NCI-H146 treated with DMSO at 0.1 percent for 48 hours (cell line): Measurements from ENCODE around the gene LZTS3.
"Not testable (repeated sequence)": the region's sequence is repeated elsewhere in the genome, so short reads cannot be mapped to it uniquely, and the experiment has no call there.

Experiments
- DNase-seq: peaks from one replicate; lab custom pipeline; 2025; ENCODE audit not compliant: unreplicated experiment; lab: John Stamatoyannopoulos, UW

Gene LZTS3

DNA sequence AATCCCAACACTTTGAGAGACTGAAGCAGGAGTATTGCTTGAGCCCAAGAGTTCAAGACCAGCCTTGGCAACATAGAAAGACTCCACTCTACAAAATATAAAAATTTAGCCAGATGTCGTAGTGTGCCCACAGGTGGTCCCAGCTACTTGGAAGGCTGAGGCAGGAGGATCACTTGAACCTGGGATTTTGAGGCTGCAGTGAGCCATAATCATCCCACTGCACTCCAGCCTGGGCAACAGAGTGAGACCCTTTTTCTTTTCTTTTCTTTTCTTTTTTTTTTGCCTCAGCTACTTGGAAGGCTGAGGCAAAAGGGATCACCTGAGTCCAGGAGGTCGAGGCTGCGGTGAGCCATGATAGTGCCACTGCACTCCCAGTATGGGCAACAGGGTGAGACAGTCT, 31.6 kb downstream of the LZTS3 start:
- DNase-seq: no peak

DNA sequence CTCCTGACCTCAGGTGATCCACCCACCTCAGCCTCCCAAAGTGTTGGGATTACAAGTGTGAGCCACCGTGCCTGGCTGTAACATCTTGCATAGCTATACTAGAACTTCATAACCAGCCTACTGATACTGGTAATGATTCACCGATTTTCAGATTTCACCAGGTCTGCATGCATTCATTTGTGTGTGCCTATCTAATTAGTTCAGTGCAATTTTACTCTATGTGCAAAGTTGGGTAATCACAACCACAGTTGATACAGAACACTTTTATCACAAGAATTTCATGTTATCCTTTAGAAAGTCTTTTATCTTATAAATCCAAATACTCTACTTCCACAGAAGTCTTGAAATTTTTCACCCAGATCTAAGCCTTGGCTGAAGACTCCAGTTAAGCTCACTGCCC, 35.9 kb downstream of the LZTS3 start:
- DNase-seq: no peak

DNA sequence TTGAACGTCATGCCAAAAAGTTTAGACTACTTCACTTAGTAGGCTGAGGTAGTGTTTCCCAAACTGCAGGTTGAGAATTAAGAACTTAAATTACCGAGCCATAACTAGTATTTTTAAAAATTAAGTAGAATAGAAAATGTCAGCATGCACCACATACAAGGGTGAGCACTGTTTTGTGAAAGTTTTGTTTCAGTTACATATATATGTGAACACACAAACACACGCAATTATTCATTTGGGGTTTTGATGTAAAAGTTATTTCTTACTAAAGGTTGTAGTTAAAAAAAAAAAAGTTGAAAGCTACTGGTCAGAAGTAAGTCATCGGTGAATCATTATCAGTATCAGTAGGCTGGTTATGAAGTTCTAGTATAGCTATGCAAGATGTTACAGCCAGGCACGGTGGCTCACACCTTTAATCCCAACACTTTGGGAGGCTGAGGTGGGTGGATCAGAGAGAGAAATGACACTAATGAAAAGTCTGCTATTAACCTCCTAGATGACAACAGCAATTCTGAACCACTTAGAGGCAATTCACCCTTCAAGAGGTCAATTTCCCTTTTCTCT, 37.8 kb downstream of the LZTS3 start:
- no peak for DNase-seq

DNA sequence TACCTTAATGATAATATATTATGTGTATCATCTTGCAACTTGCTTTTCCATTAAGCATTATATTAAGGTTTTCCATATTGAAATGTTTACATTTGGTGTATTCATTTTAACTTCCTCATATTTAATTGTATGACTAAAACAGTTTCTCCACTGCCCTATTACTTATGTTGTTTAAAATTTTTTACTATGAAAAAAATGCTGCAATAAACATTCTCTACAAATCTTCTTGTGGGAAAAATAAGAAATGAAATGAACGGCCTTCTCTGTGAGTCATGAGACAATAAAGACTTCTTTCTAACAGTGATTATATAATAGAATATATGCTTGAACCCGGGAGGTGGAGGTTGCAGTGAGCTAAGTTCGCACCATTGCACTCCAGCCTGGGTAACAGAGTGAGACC, 39.2 kb downstream of the LZTS3 start:
- no peak for DNase-seq

DNA sequence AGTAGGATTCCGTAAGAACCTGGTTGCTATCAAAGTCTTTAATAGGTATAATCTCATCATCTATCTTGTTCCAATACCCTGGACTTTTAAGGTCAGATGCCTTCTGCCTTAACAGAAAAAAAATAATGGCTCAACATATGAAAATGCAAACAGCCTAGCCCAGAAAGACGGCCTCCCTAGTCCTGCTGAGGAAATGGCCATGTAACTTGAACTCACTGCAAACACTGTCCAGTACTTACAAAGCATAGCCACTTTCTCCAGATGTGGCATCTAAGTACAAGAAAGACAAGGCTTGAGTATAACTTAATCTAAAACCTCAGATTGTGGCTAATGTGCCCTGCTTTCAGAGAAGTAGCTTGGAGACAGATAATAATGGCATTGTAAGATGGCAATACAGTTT, 40.2 kb downstream of the LZTS3 start:
- no peak for DNase-seq

DNA sequence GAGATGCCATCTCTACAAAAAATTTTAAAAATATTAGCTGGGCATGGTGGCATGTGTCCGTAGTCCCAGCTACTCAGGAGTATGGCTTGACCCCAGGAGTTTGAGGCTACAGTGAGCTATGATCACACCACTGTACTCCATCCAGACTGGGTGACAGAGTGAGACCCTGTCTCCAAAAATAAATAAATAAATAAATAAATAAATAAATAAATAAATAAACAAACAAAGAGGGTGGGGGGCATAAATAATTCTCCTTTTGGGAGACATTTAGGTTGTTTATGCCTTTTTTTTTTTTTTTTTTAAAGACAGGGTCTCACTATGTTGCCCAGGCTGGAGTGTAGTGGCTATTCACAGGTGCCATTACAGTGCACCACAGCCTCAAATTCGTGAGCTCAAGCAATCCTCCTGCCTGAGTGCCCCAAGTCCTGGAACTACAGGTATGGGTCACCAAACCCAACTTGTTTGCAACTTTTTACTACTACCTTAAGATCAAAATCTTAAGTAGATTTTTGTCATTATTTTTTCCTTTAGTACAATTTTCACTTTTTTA, 43.2 kb downstream of the LZTS3 start:
- no peak for DNase-seq

DNA sequence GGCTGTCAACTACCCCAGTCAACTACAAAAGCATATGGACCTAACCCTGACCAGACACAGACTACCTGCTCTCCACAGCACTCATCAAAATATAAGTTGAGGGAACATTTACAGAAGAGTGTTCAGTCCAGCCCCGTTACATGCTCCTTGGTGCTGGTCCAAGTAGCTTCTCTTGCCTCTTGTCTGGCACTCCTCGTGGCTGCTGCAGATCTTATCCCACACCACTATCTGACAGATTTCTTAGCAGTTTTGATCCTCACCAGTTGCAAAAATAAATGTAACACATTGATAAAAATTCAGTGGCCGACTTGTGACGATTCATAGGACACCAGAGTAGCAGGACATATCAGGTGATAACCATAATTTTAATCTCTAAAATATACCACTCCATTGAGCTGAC, 44.3 kb downstream of the LZTS3 start:
- DNase-seq: no peak

DNA sequence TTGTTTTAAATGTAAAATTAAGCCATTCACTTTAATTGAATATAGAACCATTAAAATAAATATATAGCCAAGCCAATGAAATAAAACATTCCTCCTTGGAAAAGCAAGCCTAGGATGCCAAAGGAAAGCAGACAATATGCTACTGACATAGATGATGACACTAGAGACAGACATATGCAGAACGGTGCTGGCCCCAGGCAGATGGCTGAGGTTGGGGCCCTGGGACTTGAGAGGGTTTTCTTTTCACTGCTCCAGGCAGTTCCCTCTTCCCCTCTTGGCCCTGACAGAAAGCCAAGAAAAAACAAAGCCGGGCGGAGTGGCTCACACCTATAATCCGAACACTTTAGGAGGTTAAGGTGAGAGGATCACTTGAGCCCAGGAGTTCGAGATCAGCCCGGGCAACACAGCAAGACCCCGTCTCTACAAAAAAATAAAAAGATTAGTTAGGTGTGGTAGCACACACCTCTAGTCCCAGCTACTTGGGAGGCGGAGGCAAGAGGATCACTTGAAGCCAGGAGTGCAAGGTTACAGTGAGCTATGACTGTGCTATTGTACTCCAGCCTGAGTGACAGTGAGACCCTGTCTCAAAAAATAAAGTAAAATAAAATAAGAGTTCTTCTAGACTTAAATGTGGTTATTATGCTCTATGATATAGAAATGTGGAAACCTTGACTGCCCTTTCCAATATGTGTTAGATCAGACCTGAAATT, 44.9 kb downstream of the LZTS3 start:
- no peak for DNase-seq

DNA sequence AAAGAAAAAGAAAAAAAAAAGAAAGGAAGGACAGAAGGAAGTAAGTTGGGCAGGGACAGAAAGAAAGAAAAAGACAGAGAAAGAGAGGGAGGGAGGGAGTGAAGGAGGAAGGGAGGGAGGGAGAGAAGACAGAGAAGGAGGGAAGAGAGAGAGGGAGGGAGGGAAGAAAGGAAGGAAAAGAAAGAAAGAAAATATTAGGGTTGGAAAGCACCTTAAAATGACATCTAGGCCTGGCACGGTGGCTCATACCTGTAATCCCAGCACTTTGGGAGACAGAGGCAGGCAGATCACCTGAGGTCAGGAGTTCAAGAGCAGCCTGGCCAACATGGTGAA, 46.9 kb downstream of the LZTS3 start:
- no peak for DNase-seq

DNA sequence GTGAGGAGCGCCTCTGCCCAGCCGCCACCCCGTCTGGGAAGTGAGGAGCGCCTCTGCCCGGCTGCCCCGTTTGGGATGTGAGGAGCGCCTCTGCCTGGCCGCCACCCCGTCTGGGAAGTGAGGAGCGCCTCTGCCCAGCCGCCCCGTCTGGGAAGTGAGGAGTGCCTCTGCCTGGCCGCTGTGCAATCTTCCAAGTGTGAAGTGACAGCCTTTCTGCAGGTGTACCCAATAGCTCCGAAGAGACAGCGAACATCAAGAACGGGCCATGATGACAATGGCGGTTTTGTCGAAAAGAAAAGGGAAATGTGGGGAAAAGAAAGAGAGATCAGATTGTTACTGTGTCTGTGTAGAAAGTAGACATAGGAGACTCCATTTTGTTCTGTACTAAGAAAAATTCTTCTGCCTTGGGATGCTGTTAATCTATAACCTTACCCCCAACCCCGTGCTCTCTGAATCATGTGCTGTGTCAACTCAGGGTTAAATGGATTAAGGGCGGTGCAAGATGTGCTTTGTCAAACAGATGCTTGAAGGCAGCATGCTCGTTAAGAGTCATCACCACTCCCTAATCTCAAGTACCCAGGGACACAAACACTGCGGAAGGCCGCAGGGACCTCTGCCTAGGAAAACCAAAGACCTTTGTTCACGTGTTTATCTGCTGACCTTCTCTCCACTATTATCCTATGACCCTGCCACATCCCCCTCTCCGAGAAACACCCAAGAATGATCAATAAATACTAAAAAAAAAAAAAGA, 47.4 kb downstream of the LZTS3 start:
- not testable (repeated sequence) for DNase-seq

DNA sequence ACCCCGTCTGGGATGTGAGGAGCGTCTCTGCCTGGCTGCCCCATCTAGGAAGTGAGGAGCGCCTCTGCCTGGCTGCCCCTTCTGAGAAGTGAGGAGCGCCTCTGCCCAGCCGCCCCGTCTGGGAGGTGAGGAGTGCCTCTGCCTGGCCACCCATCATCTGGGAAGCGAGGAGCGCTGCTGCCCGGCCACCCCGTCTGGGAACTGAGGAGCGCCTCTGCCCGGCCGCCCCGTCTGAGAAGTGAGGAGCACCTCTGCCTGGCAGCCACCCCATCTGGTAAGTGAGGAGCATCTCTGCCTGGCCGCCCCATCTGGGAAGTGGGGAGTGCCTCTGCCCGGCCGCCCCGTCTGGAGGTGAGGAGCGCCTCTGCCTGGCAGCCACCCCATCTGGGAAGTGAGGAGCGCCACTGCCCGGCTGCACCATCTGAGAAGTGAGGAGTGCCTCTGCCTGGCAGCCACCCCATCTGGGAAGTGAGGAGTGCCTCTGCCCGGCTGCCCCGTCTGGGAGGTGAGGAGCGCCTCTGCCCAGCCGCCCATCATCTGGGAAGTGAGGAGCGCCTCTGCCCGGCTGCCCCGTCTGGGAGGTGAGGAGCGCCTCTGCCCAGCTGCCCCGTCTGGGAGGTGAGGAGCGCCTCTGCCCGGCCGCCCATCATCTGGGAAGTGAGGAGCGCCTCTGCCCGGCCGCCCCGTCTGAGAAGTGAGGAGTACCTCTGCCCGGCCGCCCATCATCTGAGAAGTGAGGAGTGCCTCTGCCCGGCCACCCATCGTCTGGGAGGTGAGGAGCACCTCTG, 48.4 kb downstream of the LZTS3 start:
- not testable (repeated sequence) for DNase-seq

DNA sequence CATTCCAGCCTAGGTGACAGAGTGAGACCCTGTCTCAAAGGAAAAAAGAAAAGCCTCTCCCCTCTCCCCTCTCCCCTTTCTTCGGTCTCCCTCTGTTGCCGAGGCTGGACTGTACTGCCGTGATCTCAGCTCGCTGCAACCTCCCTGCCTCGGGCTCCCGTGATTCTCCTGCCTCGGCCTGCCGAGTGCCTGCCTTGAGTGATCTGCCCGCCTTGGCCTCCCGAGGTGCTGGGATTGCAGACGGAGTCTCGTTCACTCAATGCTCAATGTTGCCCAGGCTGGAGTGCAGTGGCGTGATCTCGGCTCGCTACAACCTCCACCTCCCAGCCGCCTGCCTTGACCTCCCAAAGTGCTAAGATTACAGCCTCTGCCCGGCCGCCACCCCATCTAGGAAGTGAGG, 49.2 kb downstream of the LZTS3 start:
- DNase-seq: not testable (repeated sequence)

DNA sequence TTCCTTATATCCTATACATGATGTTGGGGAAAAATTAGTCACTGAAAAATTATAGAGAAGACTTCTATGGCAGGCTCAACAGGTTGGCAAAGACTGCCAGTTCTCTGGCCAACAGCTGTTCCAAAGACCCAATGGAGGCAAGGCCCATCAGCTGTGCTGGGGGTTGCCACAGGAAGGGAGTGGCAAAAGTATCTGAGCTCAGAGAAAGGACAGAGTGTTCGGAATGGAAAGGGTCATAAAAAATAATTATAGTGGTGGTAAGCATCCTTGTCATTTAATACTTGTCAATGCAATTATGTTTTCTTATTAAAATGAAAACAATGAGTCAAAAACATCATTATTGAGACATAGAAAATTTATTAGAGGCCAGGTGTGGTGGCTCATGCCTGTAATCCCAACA, 49.8 kb downstream of the LZTS3 start:
- no peak for DNase-seq

DNA sequence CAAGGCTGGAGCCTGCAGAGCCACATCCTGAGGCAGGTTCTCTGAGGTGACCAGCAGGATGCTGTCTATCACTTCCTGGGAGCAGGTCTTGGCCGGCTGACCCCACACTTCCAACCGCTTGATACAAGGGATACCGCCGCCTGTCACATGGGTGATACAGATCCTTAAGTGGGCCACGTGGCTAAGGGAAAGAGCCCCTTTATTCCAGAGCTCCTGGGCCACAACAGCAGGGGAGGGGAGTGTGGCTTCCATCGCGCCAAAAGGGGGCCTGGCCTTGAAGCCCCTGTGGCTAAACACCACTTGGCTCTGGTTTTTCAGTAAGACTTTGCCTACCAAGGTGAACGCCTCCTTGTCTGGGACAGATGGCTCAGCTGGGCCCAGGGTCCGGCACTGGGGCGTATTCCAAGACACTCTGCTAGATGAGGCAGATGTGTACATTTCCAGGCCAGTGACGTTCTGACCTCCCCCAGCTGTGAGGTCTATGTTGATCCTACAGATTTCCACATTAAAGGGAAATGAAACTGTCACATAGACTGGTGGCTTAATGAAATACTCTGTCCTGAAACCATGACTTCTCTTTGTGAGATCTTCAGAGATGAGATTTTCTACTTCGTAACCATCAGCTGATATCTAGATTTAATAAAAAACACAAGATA, 51.3 kb downstream of the LZTS3 start:
- no peak for DNase-seq

DNA sequence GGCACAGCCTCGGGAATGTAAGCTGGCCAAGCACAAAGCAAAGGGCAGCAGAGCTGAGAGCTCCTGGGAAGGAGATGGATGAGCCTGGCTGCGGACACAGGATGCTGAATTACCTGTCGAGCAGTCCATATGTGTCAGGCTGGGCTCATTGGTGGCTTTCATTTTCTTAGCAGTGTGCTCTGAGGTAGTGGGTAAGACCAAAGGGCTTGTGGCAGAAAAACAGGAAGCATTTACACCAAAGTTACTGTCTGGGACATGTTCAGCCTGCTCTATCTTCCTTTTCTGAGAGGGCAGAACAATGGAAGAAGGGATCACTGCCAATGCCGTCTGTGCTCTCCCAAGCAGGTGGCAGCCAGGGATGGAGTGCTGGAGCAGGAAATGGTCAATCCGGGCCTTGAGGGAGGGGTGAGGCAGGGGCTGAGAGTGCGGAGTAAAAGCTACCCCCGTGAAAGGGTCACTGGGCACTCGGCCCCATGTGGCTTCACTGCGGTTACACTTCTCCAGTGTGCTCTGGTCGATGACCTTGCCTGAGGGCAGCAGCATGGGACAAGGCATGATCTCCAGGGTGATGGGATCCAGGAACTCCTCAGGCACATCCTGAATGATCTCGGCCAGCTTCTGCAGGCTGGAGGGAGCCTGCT, 52.0 kb downstream of the LZTS3 start:
- no peak for DNase-seq

DNA sequence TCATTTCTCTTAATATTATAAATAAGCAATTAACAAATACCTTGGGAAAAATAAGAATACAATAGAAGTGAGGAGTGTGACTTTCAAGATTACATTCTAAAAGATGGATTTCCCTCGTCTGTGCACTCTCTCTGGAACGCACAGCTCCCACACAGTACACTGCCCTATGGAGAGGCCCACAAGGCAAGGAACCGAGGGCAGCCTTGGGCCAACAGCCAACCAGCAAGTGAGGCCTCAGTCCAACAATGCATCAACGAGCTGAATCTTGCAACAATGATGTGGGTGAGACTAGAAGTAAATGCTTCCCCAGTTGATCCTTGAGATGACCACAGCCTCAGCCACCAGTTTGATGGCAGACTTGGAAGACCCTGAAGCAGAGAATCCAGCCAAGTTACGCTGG, 54.3 kb downstream of the LZTS3 start:
- no peak for DNase-seq

DNA sequence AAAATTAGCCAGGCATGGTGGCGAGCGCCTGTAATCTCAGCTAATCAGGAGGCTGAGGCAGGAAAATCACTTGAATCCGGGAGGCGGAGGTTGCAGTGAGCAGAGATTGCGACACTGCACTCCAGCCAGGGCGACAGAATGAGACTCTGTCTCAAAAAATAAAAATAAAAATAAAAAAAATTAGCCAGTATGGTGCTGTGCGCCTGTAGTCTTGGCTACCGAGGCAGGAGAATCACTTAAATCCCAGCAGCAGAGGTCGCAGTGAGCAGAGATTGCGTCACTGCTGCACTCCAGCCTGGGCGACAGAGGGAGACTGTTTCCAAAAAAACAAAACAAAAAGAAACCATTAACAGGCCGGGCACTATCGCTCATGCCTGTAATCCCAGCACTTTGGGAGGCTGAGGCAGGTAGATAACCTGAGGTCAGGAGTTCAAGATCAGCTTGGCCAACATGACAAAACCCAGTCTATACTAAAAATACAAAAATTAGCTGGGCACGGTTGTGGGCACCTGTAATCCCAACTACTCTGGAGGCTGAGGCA, 55.4 kb downstream of the LZTS3 start:
- not testable (repeated sequence) for DNase-seq

DNA sequence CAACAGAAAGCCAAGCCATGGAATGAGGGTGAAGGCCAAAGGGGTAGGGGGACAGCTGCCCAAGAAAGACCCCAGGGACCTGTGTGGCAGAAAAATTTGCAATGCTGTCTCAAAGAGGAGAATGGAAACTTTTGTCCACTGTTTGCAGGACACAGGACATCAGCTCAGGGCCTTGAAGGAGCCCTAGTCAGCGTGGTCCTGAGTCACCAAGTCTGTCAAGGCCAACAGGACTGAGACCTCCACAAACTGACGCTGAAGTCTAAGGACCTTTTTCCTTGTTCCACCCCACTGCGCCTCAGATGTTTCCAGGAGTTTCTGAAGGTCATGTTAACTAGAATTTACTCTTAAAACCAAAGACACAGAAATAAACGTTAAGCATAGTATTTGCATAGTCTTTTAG, 57.0 kb downstream of the LZTS3 start:
- DNase-seq: no peak

DNA sequence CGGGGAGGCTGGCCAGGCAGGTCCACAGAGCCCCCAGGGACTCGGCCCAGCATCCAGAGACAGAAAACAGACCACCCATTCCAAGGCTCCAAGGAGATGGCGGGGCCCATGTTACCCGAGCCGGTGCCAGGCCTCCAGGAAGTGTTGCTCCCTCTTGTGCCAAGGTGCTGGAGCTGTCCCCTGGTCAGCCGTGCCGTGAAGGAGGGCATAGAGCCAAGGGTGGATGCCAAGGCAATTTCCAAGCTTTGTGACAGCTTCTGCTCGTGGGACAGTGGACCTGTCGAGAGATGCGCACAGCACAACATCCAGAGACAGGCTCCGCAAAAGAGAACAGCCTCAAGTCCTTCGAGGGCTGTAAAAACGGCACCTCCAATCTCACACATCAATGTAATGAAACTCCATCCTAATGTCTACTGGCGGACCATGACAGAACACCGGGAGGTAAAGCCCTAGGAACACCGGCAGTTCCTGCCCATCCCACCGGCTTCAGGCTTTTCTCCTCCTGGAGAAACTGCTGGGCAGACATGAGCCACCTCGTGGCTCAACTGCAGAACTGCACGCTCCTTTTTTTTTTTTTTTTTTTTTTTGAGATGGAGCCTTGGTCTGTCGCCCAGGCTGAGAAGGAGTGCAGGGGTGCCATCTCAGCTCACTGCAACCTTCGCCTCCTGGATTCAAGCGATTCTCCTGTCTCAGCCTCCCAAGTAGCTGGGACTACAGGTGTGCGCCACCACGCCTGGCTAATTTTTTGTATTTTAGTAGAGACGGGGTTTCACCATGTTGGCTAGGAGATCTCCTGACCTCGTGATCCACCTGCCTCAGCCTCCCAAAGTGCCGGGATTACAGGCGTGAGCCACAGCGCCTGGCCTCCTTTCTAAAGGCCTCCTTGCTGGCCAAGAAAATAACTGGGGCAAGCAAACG, 57.9 kb downstream of the LZTS3 start:
- DNase-seq: peak; percentile 42
